Left lung (tissue), 10 donors: Measurements from ENCODE around the gene MBIP. TPM values are rescaled to one million over a fixed set of nuclear protein-coding genes. Genes with fewer than 3 reads are reported as not detected.
A peak's percentile ranks its signal among the peaks of the same experiment; 100 is the strongest.

Experiments used
- ATAC-seq: fragments of 200-7000 bp; cut with Tn5 transposase; one replicate; pipeline ENCODE4 v1.9.1; 2020; ENCODE audit warnings: moderate library complexity
- DNase-seq, 4 donors: peaks; one replicate each; pipeline ENCODE4 v3.0.0-alpha.2; 2013 to 2020
- H3K27ac ChIP-seq, 2 donors: fragments of 200-600 bp; sonication (generic) in 1 of 2; one replicate each; pipeline versions ENCODE4 v1.5.0 to v1.8.0; 2020 to 2021
- H3K27me3 ChIP-seq, 2 donors: fragments of 200-600 bp; sonication (generic) in 1 of 2; one replicate each; pipeline versions ENCODE4 v1.5.0 to v1.8.0; 2020 to 2021
- H3K36me3 ChIP-seq, 2 donors: fragments of 200-600 bp; sonication (generic) in 1 of 2; one replicate each; pipeline versions ENCODE4 v1.5.0 to v1.8.0; 2020 to 2021
- H3K4me1 ChIP-seq, 2 donors: fragments of 200-600 bp; one replicate each; pipeline ENCODE4 v1.8.0; 2021
- H3K4me3 ChIP-seq, 2 donors: fragments of 200-600 bp; sonication (generic) in 1 of 2; one replicate each; pipeline versions ENCODE4 v1.5.0 to v1.8.0; 2020 to 2021; ENCODE audit warnings: mild to moderate bottlenecking in 1 of 2
- H3K9me3 ChIP-seq, 2 donors: fragments of 200-600 bp; sonication (generic) in 1 of 2; one replicate each; pipeline versions ENCODE4 v1.5.0 to v1.8.0; 2020 to 2021
- CTCF ChIP-seq, 2 donors: fragments of 200-600 bp; sonication (generic) in 1 of 2; IDR thresholded peaks; one replicate each; pipeline versions ENCODE4 v1.5.0 to v1.8.0; 2021; ENCODE audit warnings: antibody characterized with exemption in 2 of 2
- intact Hi-C, 2 donors: fragments of 100-400 bp; cut with DNase I; formaldehyde crosslinking; loops; one replicate each; pipeline versions ENCODE4 v1.11.2 to v1.14.2; 2022
- polyA plus RNA-seq, 6 donors: library from polyadenylated mRNA; unstranded; fragments of 120-200 nt; gene quantifications; one replicate each; pipeline ENCODE4 v1.2.1, GENCODE V29; 2013; ENCODE audit not compliant: insufficient read length in 6 of 6
- total RNA-seq, 2 donors: library from RNA; stranded (reverse); fragmentation: NEBNext Ultra II Directional; extraction: Animal tissue kit (Norgen Biotek cat#: 25700); gene quantifications; one replicate each; pipeline ENCODE4 v1.2.1, GENCODE V29; 2021
- donor health status: DM: no; HTN: yes; CAD: no.
- donor health status: DM: no; HTN: no; CAD: no.

Gene MBIP
- total and polyA plus RNA-seq, 8 donors = 85.1 to 188 (median 151) TPM

DNA sequence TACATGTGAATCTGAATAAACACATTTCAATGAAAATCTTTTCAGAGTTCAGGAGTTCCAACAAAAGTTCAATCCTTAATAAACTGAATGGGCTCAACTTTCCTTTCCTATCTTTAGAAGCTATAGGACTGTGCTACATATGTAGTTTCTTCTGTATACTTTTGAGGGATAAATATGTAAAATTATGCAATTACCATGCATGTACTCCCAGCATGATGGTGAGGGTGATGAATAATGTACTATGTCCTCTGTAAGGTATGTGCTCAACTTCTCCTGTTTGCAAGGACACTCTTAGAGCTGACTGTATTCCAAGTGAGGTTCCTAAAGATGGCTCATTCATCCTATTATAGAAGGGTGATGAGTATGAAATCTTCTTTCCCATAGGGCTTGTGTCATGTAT, 15.5 kb downstream of the MBIP start:
- Histone ChIP-seq H3K9me3 (no peaks in the 10 kb centered on the region), H3K4me3 (no peak overlapping the region), H3K4me1 (peaks cover 0 to 5% of the 10 kb centered on the region in 2 donors), H3K27me3 (no peaks in the 10 kb centered on the region), H3K27ac (no peak overlapping the region), H3K36me3 (peaks cover 0 to 74% of the 10 kb centered on the region in 2 donors)
- intact Hi-C loops = no loop called here
- ATAC-seq (no peak), DNase-seq (no peak)
- no peak for TF ChIP-seq CTCF (IDR thresholded peaks at IDR 0.05)

DNA sequence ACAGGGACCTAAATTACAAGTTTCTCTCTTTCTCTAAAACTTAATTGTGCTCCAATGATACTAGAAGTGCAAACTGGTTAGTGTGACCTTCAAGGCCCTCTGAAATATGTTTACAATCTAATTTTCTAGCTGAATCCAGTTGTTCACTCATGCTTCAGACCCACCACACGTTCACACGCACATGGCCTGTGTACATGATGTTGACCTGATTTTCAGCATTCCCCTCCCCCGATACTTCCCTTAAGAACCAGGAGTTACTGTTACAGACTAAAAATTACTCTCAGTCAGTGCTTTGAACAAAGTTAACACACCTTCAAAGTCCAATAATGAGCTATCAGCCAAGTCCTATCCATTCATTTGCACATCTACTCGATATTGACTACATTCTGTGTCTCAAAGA, 16.5 kb downstream of the MBIP start:
- H3K27ac ChIP-seq = no peak overlapping the region
- intact Hi-C loops = no loop called here
- H3K4me3 ChIP-seq = no peak overlapping the region
- H3K27me3 ChIP-seq = no peaks in the 10 kb centered on the region
- ATAC-seq (no peak), DNase-seq (no peak)
- H3K4me1 ChIP-seq = peaks cover 0 to 5% of the 10 kb centered on the region in 2 donors
- TF ChIP-seq CTCF (IDR thresholded peaks at IDR 0.05) = no peak
- H3K9me3 ChIP-seq = no peaks in the 10 kb centered on the region
- H3K36me3 ChIP-seq = peaks cover 0 to 65% of the 10 kb centered on the region in 2 donors

GRCh38 chr14:36302823-36303222, 17.6 kb downstream of the MBIP start:
- peak; percentile 58 for ATAC-seq
- Histone ChIP-seq H3K9me3 (no peaks in the 10 kb centered on the region), H3K27me3 (no peaks in the 10 kb centered on the region), H3K36me3 (peaks cover 0 to 66% of the 10 kb centered on the region in 2 donors), H3K27ac (no peak overlapping the region), H3K4me3 (no peak overlapping the region), H3K4me1 (peaks cover 0 to 5% of the 10 kb centered on the region in 2 donors)
- intact Hi-C loops = no loop called here
- no peak for TF ChIP-seq CTCF (IDR thresholded peaks at IDR 0.05)
- DNase-seq = no peak

DNA sequence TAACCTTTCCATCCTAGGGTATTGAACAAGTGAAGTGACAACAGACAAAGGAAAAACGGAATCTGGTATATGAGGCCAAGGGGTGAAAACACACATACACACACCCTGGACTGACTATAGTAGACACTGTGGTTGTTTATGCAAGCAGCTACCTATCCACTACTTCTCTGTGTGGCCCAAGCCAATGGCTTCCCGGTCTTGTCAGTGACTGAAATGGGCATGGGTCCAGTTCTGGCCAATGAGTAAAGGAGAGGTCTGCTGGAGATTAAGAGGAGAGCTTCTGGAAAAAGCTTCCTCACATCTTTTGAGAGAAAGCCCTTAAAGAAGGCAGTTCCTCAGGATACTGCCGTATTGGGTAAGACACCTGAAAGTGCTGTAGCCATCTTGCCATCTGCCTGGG, 19.3 kb downstream of the MBIP start:
- DNase-seq (no peak), ATAC-seq (peak; percentile 44)
- Histone ChIP-seq H3K4me1 (peaks cover 0 to 5% of the 10 kb centered on the region in 2 donors), H3K4me3 (no peak overlapping the region), H3K27me3 (no peaks in the 10 kb centered on the region), H3K27ac (peak overlapping the region in 1 of 2 donors; percentile 8), H3K36me3 (peaks cover 0 to 65% of the 10 kb centered on the region in 2 donors), H3K9me3 (no peaks in the 10 kb centered on the region)
- intact Hi-C loops = no loop called here
- TF ChIP-seq CTCF (IDR thresholded peaks at IDR 0.05) = no peak

DNA sequence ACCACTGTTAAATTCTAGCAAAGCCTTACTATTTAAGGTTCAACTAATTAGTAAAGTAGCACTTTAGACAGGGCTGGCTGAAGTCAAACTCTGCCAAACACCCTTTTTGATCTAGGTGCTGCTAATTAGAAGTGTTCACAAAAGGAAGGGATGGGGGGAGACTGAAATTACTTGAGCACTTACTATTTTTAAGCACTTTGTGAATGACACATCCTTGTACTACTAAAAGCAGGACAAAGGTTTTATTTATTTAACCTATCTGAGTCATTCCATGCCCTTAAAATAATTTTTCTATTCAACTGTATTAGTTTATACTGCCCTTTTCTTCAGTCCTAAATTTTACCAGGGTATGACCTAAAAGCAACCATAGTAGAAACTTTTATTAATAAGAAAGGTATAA, 20.1 kb downstream of the MBIP start:
- ATAC-seq (peak; percentile 64), DNase-seq (no peak)
- Histone ChIP-seq H3K4me3 (no peak overlapping the region), H3K9me3 (no peaks in the 10 kb centered on the region), H3K36me3 (peaks cover 0 to 57% of the 10 kb centered on the region in 2 donors), H3K4me1 (peaks cover 0 to 5% of the 10 kb centered on the region in 2 donors), H3K27me3 (no peaks in the 10 kb centered on the region), H3K27ac (no peak overlapping the region)
- intact Hi-C loops = no loop called here
- TF ChIP-seq CTCF (IDR thresholded peaks at IDR 0.05) = no peak
